ENCODE results near the gene PSMB8.

Gene PSMB8

DNA sequence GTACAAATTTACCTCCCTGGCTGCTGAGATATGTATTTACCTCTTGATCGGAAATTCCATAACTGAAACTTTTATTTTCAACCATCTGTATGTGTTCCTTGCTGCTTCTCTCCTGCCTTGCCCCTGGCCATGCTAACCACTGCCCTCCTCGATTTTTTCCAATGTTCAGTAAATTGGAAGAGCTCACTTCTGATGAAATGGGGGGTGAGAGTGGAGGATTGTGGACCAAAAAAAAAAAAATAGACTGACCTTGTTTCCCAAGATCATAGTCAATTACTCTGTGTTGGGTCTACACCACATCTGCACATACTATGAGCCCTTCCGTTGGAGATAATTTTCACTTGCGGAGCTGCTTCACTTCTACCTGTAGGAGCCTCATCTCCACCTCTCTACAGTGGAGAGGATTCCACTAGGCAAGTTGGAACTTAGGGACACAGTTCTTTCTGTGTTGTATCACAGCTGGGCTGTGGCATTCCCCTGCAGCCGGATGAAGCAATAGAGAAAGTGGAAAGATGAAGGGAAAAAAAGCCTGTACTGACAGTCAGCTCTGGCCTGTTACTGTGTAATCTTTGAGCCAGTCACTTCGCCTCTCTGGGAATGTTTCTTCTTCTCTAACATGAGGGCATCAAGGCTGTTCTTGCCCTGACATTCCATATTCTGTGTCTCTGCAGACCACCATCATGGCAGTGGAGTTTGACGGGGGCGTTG lies 11.8 kb upstream of the PSMB8 start:
- DNase-seq (ENCODE audit: low read depth in 1 of 2, low spot score in 1 of 2) = no peak
- Histone ChIP-seq H3K27me3 (ENCODE audit: insufficient read depth, poor library complexity, severe bottlenecking) (no peaks in the 10 kb centered on the region), H3K4me3 (replicated peaks; ENCODE audit: insufficient read depth, low read length) (no peak overlapping the region), H3K27ac (replicated peaks) (no peak overlapping the region)
- no peak for TF ChIP-seq POLR2AphosphoS5 (IDR thresholded peaks at IDR 0.05; ENCODE audit: low read depth)
- TF ChIP-seq, protein P1, sequence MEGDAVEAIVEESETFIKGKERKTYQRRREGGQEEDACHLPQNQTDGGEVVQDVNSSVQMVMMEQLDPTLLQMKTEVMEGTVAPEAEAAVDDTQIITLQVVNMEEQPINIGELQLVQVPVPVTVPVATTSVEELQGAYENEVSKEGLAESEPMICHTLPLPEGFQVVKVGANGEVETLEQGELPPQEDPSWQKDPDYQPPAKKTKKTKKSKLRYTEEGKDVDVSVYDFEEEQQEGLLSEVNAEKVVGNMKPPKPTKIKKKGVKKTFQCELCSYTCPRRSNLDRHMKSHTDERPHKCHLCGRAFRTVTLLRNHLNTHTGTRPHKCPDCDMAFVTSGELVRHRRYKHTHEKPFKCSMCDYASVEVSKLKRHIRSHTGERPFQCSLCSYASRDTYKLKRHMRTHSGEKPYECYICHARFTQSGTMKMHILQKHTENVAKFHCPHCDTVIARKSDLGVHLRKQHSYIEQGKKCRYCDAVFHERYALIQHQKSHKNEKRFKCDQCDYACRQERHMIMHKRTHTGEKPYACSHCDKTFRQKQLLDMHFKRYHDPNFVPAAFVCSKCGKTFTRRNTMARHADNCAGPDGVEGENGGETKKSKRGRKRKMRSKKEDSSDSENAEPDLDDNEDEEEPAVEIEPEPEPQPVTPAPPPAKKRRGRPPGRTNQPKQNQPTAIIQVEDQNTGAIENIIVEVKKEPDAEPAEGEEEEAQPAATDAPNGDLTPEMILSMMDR (IDR thresholded peaks at IDR 0.05; ENCODE audit: insufficient read depth, low read length) = no peak
- TF ChIP-seq SPI1 (IDR thresholded peaks at IDR 0.05; ENCODE audit: borderline replicate concordance, low read depth) = no peak
- no peak for TF ChIP-seq GABPA (IDR thresholded peaks at IDR 0.05; ENCODE audit: low read depth)
- TF ChIP-seq, protein P2, sequence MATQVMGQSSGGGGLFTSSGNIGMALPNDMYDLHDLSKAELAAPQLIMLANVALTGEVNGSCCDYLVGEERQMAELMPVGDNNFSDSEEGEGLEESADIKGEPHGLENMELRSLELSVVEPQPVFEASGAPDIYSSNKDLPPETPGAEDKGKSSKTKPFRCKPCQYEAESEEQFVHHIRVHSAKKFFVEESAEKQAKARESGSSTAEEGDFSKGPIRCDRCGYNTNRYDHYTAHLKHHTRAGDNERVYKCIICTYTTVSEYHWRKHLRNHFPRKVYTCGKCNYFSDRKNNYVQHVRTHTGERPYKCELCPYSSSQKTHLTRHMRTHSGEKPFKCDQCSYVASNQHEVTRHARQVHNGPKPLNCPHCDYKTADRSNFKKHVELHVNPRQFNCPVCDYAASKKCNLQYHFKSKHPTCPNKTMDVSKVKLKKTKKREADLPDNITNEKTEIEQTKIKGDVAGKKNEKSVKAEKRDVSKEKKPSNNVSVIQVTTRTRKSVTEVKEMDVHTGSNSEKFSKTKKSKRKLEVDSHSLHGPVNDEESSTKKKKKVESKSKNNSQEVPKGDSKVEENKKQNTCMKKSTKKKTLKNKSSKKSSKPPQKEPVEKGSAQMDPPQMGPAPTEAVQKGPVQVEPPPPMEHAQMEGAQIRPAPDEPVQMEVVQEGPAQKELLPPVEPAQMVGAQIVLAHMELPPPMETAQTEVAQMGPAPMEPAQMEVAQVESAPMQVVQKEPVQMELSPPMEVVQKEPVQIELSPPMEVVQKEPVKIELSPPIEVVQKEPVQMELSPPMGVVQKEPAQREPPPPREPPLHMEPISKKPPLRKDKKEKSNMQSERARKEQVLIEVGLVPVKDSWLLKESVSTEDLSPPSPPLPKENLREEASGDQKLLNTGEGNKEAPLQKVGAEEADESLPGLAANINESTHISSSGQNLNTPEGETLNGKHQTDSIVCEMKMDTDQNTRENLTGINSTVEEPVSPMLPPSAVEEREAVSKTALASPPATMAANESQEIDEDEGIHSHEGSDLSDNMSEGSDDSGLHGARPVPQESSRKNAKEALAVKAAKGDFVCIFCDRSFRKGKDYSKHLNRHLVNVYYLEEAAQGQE (IDR thresholded peaks at IDR 0.05; ENCODE audit: insufficient replicate concordance, low read depth) = no peak

DNA sequence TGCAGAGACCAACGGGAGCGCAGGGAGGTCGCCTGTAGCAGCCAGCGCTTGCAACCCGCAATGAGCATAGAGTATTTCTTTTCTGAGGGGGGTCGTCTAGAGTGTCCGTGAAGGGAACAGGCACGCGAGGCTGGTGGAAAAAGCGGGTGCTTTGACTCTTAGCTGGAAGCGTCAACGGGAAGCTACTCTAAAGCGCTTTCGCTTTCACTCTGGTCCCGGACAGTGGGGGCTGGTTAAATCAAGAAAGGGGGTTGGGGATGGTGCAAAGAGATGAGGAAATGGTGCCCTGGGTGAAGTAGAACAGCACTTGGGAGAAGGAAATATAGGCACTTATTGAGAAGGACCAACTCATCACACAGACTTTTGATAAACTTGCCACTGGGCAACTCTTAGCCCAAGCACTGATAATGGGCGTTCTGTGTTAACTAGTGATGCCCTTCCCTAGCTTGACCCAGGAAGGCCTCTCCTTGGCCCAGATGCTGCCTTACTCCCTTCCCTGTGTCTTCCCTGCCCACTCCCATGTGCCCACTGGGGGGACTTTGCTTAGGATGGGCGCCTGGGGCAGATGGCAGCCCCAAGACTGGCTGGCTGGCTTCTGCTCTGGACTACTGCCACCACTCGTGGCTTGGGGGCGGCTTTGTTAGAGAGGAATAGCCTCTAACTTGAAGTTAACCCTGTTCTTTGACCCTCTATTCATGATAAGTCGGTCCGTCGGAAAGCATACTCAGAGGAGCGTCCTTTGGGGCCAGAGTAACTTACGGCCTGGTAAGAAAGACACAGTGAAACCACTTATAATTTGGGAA lies 10.7 kb upstream of the PSMB8 start:
- Histone ChIP-seq H3K4me3 (replicated peaks; ENCODE audit: insufficient read depth, low read length) (peak overlapping the region; percentile 73), H3K27ac (replicated peaks) (peak overlapping the region; percentile 72), H3K27me3 (ENCODE audit: insufficient read depth, poor library complexity, severe bottlenecking) (no peaks in the 10 kb centered on the region)
- peak in 1 of 2 experiments; percentile 48 for DNase-seq (ENCODE audit: low read depth in 1 of 2, low spot score in 1 of 2)
- no peak for TF ChIP-seq GABPA (IDR thresholded peaks at IDR 0.05; ENCODE audit: low read depth)
- TF ChIP-seq, protein P1 (IDR thresholded peaks at IDR 0.05; ENCODE audit: insufficient read depth, low read length) = no peak

DNA sequence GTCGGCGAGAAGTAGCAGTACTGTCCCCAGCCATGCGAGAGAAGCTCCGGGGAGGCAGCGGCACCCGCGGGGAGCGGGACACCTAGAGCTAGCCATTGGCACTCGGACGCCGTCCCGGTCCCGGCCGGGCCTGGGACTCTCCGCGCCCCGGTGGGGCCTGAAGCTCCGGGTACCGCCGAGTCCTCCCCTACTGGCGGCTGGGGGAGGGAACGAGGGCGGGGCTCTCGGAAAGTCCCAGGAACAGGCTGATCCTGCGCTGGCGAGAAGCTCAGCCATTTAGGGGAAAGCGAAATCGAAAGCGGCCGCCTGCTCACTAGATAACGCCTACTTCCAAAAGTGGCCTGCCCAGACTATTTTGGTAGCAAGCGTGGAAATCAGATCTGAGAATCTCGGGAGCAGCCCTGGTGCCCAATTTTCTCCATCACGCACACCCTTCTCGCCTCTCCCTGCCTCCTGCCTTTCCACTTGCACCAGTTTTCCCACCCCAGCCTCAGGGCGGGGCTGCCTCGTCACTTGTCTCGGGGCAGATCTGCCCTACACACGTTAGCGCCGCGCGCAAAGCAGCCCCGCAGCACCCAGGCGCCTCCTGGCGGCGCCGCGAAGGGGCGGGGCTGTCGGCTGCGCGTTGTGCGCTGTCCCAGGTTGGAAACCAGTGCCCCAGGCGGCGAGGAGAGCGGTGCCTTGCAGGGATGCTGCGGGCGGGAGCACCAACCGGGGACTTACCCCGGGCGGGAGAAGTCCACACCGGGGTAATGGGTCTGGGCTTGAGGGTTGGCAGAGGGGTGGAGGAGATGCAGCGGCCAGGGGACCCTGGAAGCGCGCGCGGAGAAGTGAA lies 9.9 kb upstream of the PSMB8 start, which contains the start of the genes PSMB9 and TAP1:
Gene PSMB9 (plus strand): TSS at position 652 of the 835 bp plus-strand sequence. CDS start 38 bp downstream, at position 690.
Gene TAP1 (minus strand): TSS at position 164 of the 835 bp plus-strand sequence. CDS start 68 bp downstream, at position 96.
- H3K4me3 ChIP-seq (replicated peaks; ENCODE audit: insufficient read depth, low read length) = peak within 1 kb of the TSS; percentile 73
- H3K27me3 ChIP-seq (ENCODE audit: insufficient read depth, poor library complexity, severe bottlenecking) = no peaks in the 10 kb centered on the region
- DNase-seq (ENCODE audit: low read depth in 1 of 2, low spot score in 1 of 2) = peak; percentile 87 to 92
- TF ChIP-seq POLR2AphosphoS5 (IDR thresholded peaks at IDR 0.05; ENCODE audit: low read depth) (no peak; the same call in 1 of the 2 replicates), SPI1 (IDR thresholded peaks at IDR 0.05; ENCODE audit: borderline replicate concordance, low read depth) (no peak), GABPA (IDR thresholded peaks at IDR 0.05; ENCODE audit: low read depth) (0 out of 2 replicates have a peak, but pooled peaks have one; percentile 24)
- TF ChIP-seq, protein P1 (IDR thresholded peaks at IDR 0.05; ENCODE audit: insufficient read depth, low read length) = peak; percentile 42
- TF ChIP-seq, protein P2 (IDR thresholded peaks at IDR 0.05; ENCODE audit: insufficient replicate concordance, low read depth) = peak; percentile 88
- H3K27ac ChIP-seq (replicated peaks) = peak within 1 kb of the TSS; percentile 72

Data from HL-60 (cell line).